Measurements from ENCODE around the gene GRPR.
"Not testable (repeated sequence)": the region's sequence is repeated elsewhere in the genome, so short reads cannot be mapped to it uniquely, and the experiment has no call there.

GRPR gene

GRCh38 chrX:16138108-16138427 is 14.7 kb downstream of the GRPR start:
- no peak for DNase-seq

GRCh38 chrX:16140448-16140847 is 17.1 kb downstream of the GRPR start:
- no peak for DNase-seq

GRCh38 chrX:16140983-16141382 is 17.6 kb downstream of the GRPR start:
- no peak for DNase-seq

- DNase-seq, result no peak
Observed at GRCh38 chrX:16141422-16142245, 18.3 kb downstream of the GRPR start.

GRCh38 chrX:16142246-16142558 is 18.8 kb downstream of the GRPR start:
- no peak for DNase-seq

- DNase-seq, result no peak
Observed at GRCh38 chrX:16143968-16144367, 20.6 kb downstream of the GRPR start.

- no peak for DNase-seq
Observed at GRCh38 chrX:16144420-16144819, 21.1 kb downstream of the GRPR start.

GRCh38 chrX:16145093-16145492 is 21.7 kb downstream of the GRPR start:
- DNase-seq, result not testable (repeated sequence)

- DNase-seq, result no peak
Observed at GRCh38 chrX:16145656-16146055, 22.3 kb downstream of the GRPR start.

- no peak for DNase-seq
Observed at GRCh38 chrX:16148896-16149295, 25.5 kb downstream of the GRPR start.

- DNase-seq, result no peak
Observed at GRCh38 chrX:16155581-16156096, 32.3 kb downstream of the GRPR start.

- DNase-seq, result no peak
Observed at GRCh38 chrX:16156692-16157331, 33.4 kb downstream of the GRPR start.

- no peak for DNase-seq
Observed at GRCh38 chrX:16160729-16161128, 37.4 kb downstream of the GRPR start.

GRCh38 chrX:16161173-16161572 is 37.8 kb downstream of the GRPR start:
- DNase-seq, result not testable (repeated sequence)

- DNase-seq, result no peak
Observed at GRCh38 chrX:16162391-16162790, 39.0 kb downstream of the GRPR start.

GRCh38 chrX:16164748-16165147 is 41.4 kb downstream of the GRPR start:
- DNase-seq, result no peak

GRCh38 chrX:16167181-16167580 is 43.8 kb downstream of the GRPR start, which contains the start of gene MAGEB17:
TSS of gene MAGEB17 (plus strand) at chrX:16167481. CDS start at chrX:16170383, 2,902 bp downstream.
- DNase-seq, result no peak

GRCh38 chrX:16171039-16171438 is 47.7 kb downstream of the GRPR start:
- no peak for DNase-seq

GRCh38 chrX:16171944-16172343 is 48.6 kb downstream of the GRPR start:
- DNase-seq, result no peak

- no peak for DNase-seq
Observed at GRCh38 chrX:16172391-16172790, 49.0 kb downstream of the GRPR start.

GRCh38 chrX:16175329-16176061 is 52.1 kb downstream of the GRPR start:
- DNase-seq, result no peak

- no peak for DNase-seq
Observed at GRCh38 chrX:16177260-16177659, 53.9 kb downstream of the GRPR start.

GRCh38 chrX:16183843-16184242 is 60.5 kb downstream of the GRPR start:
- DNase-seq, result not testable (repeated sequence)

GRCh38 chrX:16185725-16186136 is 62.4 kb downstream of the GRPR start:
- no peak for DNase-seq
